ENCODE data around the gene BNC2.

The BNC2 gene

GRCh38 chr9:16729651-16730050 lies 140.8 kb downstream of the BNC2 start:
- Histone ChIP-seq H3K27me3 (ENCODE audit: insufficient read depth, poor library complexity, severe bottlenecking) (no peaks in the 10 kb centered on the region), H3K4me3 (replicated peaks; ENCODE audit: insufficient read depth, low read length) (no peak overlapping the region), H3K27ac (replicated peaks) (no peak overlapping the region)
- no peak for DNase-seq (ENCODE audit: low read depth in 1 of 2, low spot score in 1 of 2)
- no peak for TF ChIP-seq REST (IDR thresholded peaks at IDR 0.05; ENCODE audit: insufficient replicate concordance, low read depth)
- no peak for TF ChIP-seq SPI1 (IDR thresholded peaks at IDR 0.05; ENCODE audit: borderline replicate concordance, low read depth)
- TF ChIP-seq CTCF (IDR thresholded peaks at IDR 0.05; ENCODE audit: insufficient read depth, low read length), result no peak
- no peak for TF ChIP-seq POLR2AphosphoS5 (IDR thresholded peaks at IDR 0.05; ENCODE audit: low read depth)
- no peak for TF ChIP-seq GABPA (IDR thresholded peaks at IDR 0.05; ENCODE audit: low read depth)

- no peak for DNase-seq (ENCODE audit: low read depth in 1 of 2, low spot score in 1 of 2)
- Histone ChIP-seq H3K27me3 (ENCODE audit: insufficient read depth, poor library complexity, severe bottlenecking) (no peaks in the 10 kb centered on the region), H3K4me3 (replicated peaks; ENCODE audit: insufficient read depth, low read length) (no peak overlapping the region), H3K27ac (replicated peaks) (no peak overlapping the region)
- no peak for TF ChIP-seq GABPA (IDR thresholded peaks at IDR 0.05; ENCODE audit: low read depth)
- no peak for TF ChIP-seq CTCF (IDR thresholded peaks at IDR 0.05; ENCODE audit: insufficient read depth, low read length)
- TF ChIP-seq REST (IDR thresholded peaks at IDR 0.05; ENCODE audit: insufficient replicate concordance, low read depth), result no peak
- no peak for TF ChIP-seq POLR2AphosphoS5 (IDR thresholded peaks at IDR 0.05; ENCODE audit: low read depth)
- no peak for TF ChIP-seq SPI1 (IDR thresholded peaks at IDR 0.05; ENCODE audit: borderline replicate concordance, low read depth)
Measured at GRCh38 chr9:16728137-16728508, 142.3 kb downstream of the BNC2 start.

GRCh38 chr9:16727452-16728136 lies 142.9 kb downstream of the BNC2 start:
- TF ChIP-seq CTCF (IDR thresholded peaks at IDR 0.05; ENCODE audit: insufficient read depth, low read length) (no peak), SPI1 (IDR thresholded peaks at IDR 0.05; ENCODE audit: borderline replicate concordance, low read depth) (no peak), REST (IDR thresholded peaks at IDR 0.05; ENCODE audit: insufficient replicate concordance, low read depth) (no peak), POLR2AphosphoS5 (IDR thresholded peaks at IDR 0.05; ENCODE audit: low read depth) (no peak), GABPA (IDR thresholded peaks at IDR 0.05; ENCODE audit: low read depth) (no peak)
- no peaks in the 10 kb centered on the region for H3K27me3 ChIP-seq (ENCODE audit: insufficient read depth, poor library complexity, severe bottlenecking)
- H3K27ac ChIP-seq (replicated peaks), result no peak overlapping the region
- no peak for DNase-seq (ENCODE audit: low read depth in 1 of 2, low spot score in 1 of 2)
- no peak overlapping the region for H3K4me3 ChIP-seq (replicated peaks; ENCODE audit: insufficient read depth, low read length)
